KMS-11 (cell line): ENCODE results near the gene GRPEL1.

Experiments
- H2AFZ ChIP-seq: fragments of 200-600 bp; sonication (generic); 2 replicates; pipeline ENCODE4 v1.6.1; 2016; ENCODE audit warnings: antibody characterized with exemption, mixed run types, low read depth
- H3K27ac ChIP-seq: fragments of 200-600 bp; sonication (generic); 2 replicates; pipeline ENCODE4 v1.6.1; 2016; ENCODE audit warnings: mild to moderate bottlenecking, mixed run types
- H3K27me3 ChIP-seq: fragments of 200-600 bp; sonication (generic); 2 replicates; pipeline ENCODE4 v1.6.1; 2017; ENCODE audit warnings: mild to moderate bottlenecking, low read depth, mixed run types, moderate library complexity; ENCODE audit not compliant: insufficient read depth
- H3K36me3 ChIP-seq: fragments of 200-600 bp; sonication (generic); 2 replicates; pipeline ENCODE4 v1.6.1; 2017; ENCODE audit warnings: mild to moderate bottlenecking, mixed run types; ENCODE audit not compliant: insufficient read depth
- H3K4me1 ChIP-seq: fragments of 200-600 bp; sonication (generic); 2 replicates; pipeline ENCODE4 v1.6.1; 2016; ENCODE audit warnings: mild to moderate bottlenecking, low read depth, mixed run types; ENCODE audit not compliant: poor library complexity, severe bottlenecking
- H3K4me2 ChIP-seq: fragments of 200-600 bp; sonication (generic); 2 replicates; pipeline ENCODE4 v1.7.0; 2016; ENCODE audit warnings: mild to moderate bottlenecking, mixed run types
- H3K4me3 ChIP-seq: fragments of 200-600 bp; sonication (generic); IDR thresholded peaks from 2 replicates; pipeline ENCODE4 v1.6.1; 2017; ENCODE audit warnings: low read depth, low read length, mixed read lengths; ENCODE audit not compliant: insufficient read depth
- H3K79me2 ChIP-seq: fragments of 200-600 bp; sonication (generic); 2 replicates; pipeline ENCODE4 v1.6.1; 2016; ENCODE audit warnings: low read depth, mixed run types; ENCODE audit not compliant: insufficient read depth
- H3K9ac ChIP-seq: fragments of 200-600 bp; sonication (generic); 2 replicates; pipeline ENCODE4 v1.6.1; 2016; ENCODE audit warnings: mild to moderate bottlenecking, mixed run types
- H4K20me1 ChIP-seq: fragments of 200-600 bp; sonication (generic); 2 replicates; pipeline ENCODE4 v1.6.1; 2016; ENCODE audit warnings: mild to moderate bottlenecking, mixed run types; ENCODE audit not compliant: insufficient read depth
- CTCF ChIP-seq: fragments of 200-600 bp; sonication (generic); conservative IDR thresholded peaks from 2 replicates; pipeline ENCODE4 v1.6.1; 2017; ENCODE audit warnings: low read depth, mild to moderate bottlenecking, antibody characterized with exemption, low read length, moderate library complexity, mixed read lengths

The GRPEL1 gene

GRCh38 chr4:7043284-7044136 is 24.4 kb downstream of the GRPEL1 start, which contains the start of gene TADA2B:
Gene TADA2B (plus strand): TSS chr4:7043372. CDS start chr4:7043580, 208 bp downstream.
- H3K27ac ChIP-seq: no peak within 1 kb of the TSS; the same call in 1 of the 2 replicates
- H2AFZ ChIP-seq: peak within 1 kb of the TSS; percentile 54
- no peak within 1 kb of the TSS for H3K4me3 ChIP-seq
- peaks cover 34% of the 10 kb centered on the region for H3K4me1 ChIP-seq
- no peaks in the 10 kb centered on the region for H3K27me3 ChIP-seq
- H4K20me1 ChIP-seq: no peaks in the 10 kb centered on the region
- TF ChIP-seq CTCF: no peak
- peak within 1 kb of the TSS; percentile 57; the same call in 1 of the 2 replicates for H3K9ac ChIP-seq
- no peaks in the 10 kb centered on the region for H3K36me3 ChIP-seq
- peak within 1 kb of the TSS; percentile 54 for H3K4me2 ChIP-seq
- H3K79me2 ChIP-seq: peaks cover 31% of the 10 kb centered on the region; the same call in 1 of the 2 replicates

- no peak for TF ChIP-seq CTCF
- Histone ChIP-seq H2AFZ (peak overlapping the region; percentile 54), H3K79me2 (peaks cover 31% of the 10 kb centered on the region; the same call in 1 of the 2 replicates), H4K20me1 (no peaks in the 10 kb centered on the region), H3K36me3 (no peaks in the 10 kb centered on the region), H3K27me3 (no peaks in the 10 kb centered on the region), H3K4me3 (no peak overlapping the region), H3K4me1 (peaks cover 34% of the 10 kb centered on the region), H3K9ac (peak overlapping the region; percentile 15; the same call in 1 of the 2 replicates), H3K4me2 (peak overlapping the region; percentile 54), H3K27ac (no peak overlapping the region)
These were observed 25.2 kb downstream of the GRPEL1 start for GRCh38 chr4:7042503-7043283.

GRCh38 chr4:7041801-7042502 is 25.9 kb downstream of the GRPEL1 start:
- Histone ChIP-seq H3K4me3 (no peak overlapping the region), H3K36me3 (no peaks in the 10 kb centered on the region), H4K20me1 (no peaks in the 10 kb centered on the region), H3K79me2 (peaks cover 26% of the 10 kb centered on the region; the same call in 1 of the 2 replicates), H3K4me2 (peak overlapping the region; percentile 54; the same call in 1 of the 2 replicates), H3K9ac (no peak overlapping the region), H3K4me1 (peaks cover 28% of the 10 kb centered on the region), H3K27me3 (no peaks in the 10 kb centered on the region), H3K27ac (no peak overlapping the region), H2AFZ (no peak overlapping the region)
- TF ChIP-seq CTCF: no peak

GRCh38 chr4:7041246-7041645 is 26.6 kb downstream of the GRPEL1 start:
- no peak for TF ChIP-seq CTCF
- H3K27me3 ChIP-seq: no peaks in the 10 kb centered on the region
- no peaks in the 10 kb centered on the region for H4K20me1 ChIP-seq
- H3K36me3 ChIP-seq: no peaks in the 10 kb centered on the region
- no peak overlapping the region for H3K27ac ChIP-seq
- H3K79me2 ChIP-seq: peaks cover 24% of the 10 kb centered on the region; the same call in 1 of the 2 replicates
- peaks cover 21% of the 10 kb centered on the region for H3K4me1 ChIP-seq
- H3K9ac ChIP-seq: no peak overlapping the region
- H2AFZ ChIP-seq: no peak overlapping the region
- H3K4me2 ChIP-seq: no peak overlapping the region
- H3K4me3 ChIP-seq: no peak overlapping the region
